SK-N-SH (cell line): Measurements from ENCODE around the gene MAP3K4. TPM values are rescaled to one million over a fixed set of nuclear protein-coding genes. Genes with fewer than 3 reads are reported as not detected.
A peak's percentile ranks its signal among the peaks of the same experiment; 100 is the strongest.

Experiments
- CTCF ChIA-PET: fragments of 300-600, 350-600 bp; formaldehyde crosslinking; extraction: SDS; loops from one replicate; lab custom pipeline; 2021; lab: Yijun Ruan, JAX
- POLR2A ChIA-PET: fragments of 350-600 bp; sonication (Branson Sonifier 250); formaldehyde crosslinking; extraction: SDS; loops from one replicate; lab custom pipeline; 2020; ENCODE audit warnings: antibody characterized with exemption, inconsistent platforms; lab: Yijun Ruan, JAX
- DNase-seq: peaks from one replicate; pipeline ENCODE4 v3.0.0; 2012
- H2AFZ ChIP-seq: fragments of 200-600 bp; sonication (generic); 2 replicates; pipeline ENCODE4 v1.8.1; 2016; ENCODE audit warnings: antibody characterized with exemption, mild to moderate bottlenecking, low read depth
- H3F3A ChIP-seq: fragments of 200-600 bp; sonication (generic); replicated peaks from 2 replicates; pipeline ENCODE3; 2016; ENCODE audit warnings: antibody characterized with exemption, mild to moderate bottlenecking; ENCODE audit not compliant: insufficient read depth
- H3K27ac ChIP-seq, 2 experiments: fragments of 200-500 bp in 1 of 2; fragments of 200-600 bp in 1 of 2; sonication (Bioruptor generic) in 1 of 2; sonication (generic), shearing (Covaris generic) in 1 of 2; 2 replicates each; pipeline versions ENCODE4 v1.5.1 to v1.6.1; 2014 to 2016; ENCODE audit warnings: low read depth in 2 of 2, inconsistent platforms in 1 of 2, low read length in 1 of 2, mild to moderate bottlenecking in 1 of 2, mixed read lengths in 1 of 2
- H3K27me3 ChIP-seq: fragments of 200-600 bp; sonication (generic), shearing (Covaris generic); 2 replicates; pipeline ENCODE4 v1.6.1; 2016; ENCODE audit warnings: mixed run types; ENCODE audit not compliant: insufficient read depth
- H3K36me3 ChIP-seq, 2 experiments: fragments of 200-500 bp in 1 of 2; fragments of 200-600 bp in 1 of 2; sonication (Bioruptor generic) in 1 of 2; sonication (generic) in 1 of 2; replicated peaks in 1 of 2; 2 replicates each; pipeline versions ENCODE3 to v1.5.1; 2014 to 2016; ENCODE audit warnings: low read length in 1 of 2, mild to moderate bottlenecking in 1 of 2; ENCODE audit not compliant: insufficient read depth in 2 of 2, control insufficient read depth in 1 of 2
- H3K4me1 ChIP-seq, 2 experiments: fragments of 200-500 bp in 1 of 2; fragments of 200-600 bp in 1 of 2; sonication (Bioruptor generic) in 1 of 2; sonication (generic), shearing (Covaris generic) in 1 of 2; 2 replicates each; pipeline versions ENCODE4 v1.5.1 to v1.6.1; 2014 to 2016; ENCODE audit warnings: low read depth in 1 of 2, low read length in 1 of 2, mixed run types in 1 of 2; ENCODE audit not compliant: insufficient read depth in 2 of 2, control insufficient read depth in 1 of 2
- H3K4me2 ChIP-seq: fragments of 200-600 bp; sonication (generic), shearing (Covaris generic); 2 replicates; pipeline ENCODE4 v1.6.1; 2017; ENCODE audit warnings: mixed run types
- H3K4me3 ChIP-seq, 2 experiments: fragments of 200-500 bp in 1 of 2; fragments of 200-600 bp in 1 of 2; sonication (Bioruptor generic) in 1 of 2; sonication (generic), shearing (Covaris generic) in 1 of 2; 2 replicates each; pipeline versions ENCODE4 v1.5.1 to v1.8.1; 2014 to 2016; ENCODE audit warnings: low read depth in 2 of 2, inconsistent platforms in 1 of 2, low read length in 1 of 2, mild to moderate bottlenecking in 1 of 2, mixed read lengths in 1 of 2, moderate library complexity in 1 of 2
- H3K79me2 ChIP-seq: fragments of 200-600 bp; sonication (generic); 2 replicates; pipeline ENCODE4 v1.8.1; 2017; ENCODE audit warnings: mild to moderate bottlenecking; ENCODE audit not compliant: insufficient read depth
- H3K9ac ChIP-seq: fragments of 200-600 bp; sonication (generic); 2 replicates; pipeline ENCODE4 v1.6.1; 2017; ENCODE audit warnings: mixed run types
- H3K9me2 ChIP-seq: fragments of 200-600 bp; sonication (generic); 2 replicates; pipeline ENCODE4 v1.6.1; 2017; ENCODE audit warnings: mixed run types
- H3K9me3 ChIP-seq: fragments of 200-600 bp; sonication (generic); 2 replicates; pipeline ENCODE4 v1.6.1; 2017; ENCODE audit warnings: mixed run types, mild to moderate bottlenecking, moderate library complexity
- H4K20me1 ChIP-seq: fragments of 200-600 bp; sonication (generic); 2 replicates; pipeline ENCODE4 v1.6.1; 2017; ENCODE audit warnings: mild to moderate bottlenecking, mixed run types; ENCODE audit not compliant: insufficient read depth
- CHD2 ChIP-seq: fragments of 150-350 bp; IDR thresholded peaks from 2 replicates; pipeline ENCODE4 v1.6.1; 2018; ENCODE audit warnings: low read length; ENCODE audit not compliant: partially characterized antibody
- FOXJ3 ChIP-seq: sonication (generic); formaldehyde crosslinking; IDR thresholded peaks from 2 replicates; pipeline ENCODE4 v1.5.1; 2020; ENCODE audit warnings: mild to moderate bottlenecking, missing genetic modification reagents
- RXRA ChIP-seq: IDR thresholded peaks from 2 replicates; pipeline ENCODE4 v1.4.0; 2012; ENCODE audit warnings: low read depth, mild to moderate bottlenecking, borderline replicate concordance
- SMC3 ChIP-seq: IDR thresholded peaks from 2 replicates; pipeline ENCODE4 v1.6.1; 2012; ENCODE audit warnings: low read depth, low read length, improper control_type of control experiment
- TAF1 ChIP-seq: IDR thresholded peaks from 2 replicates; pipeline ENCODE4 v1.6.1; 2012; ENCODE audit warnings: low read depth, mild to moderate bottlenecking, low read length, moderate library complexity, borderline replicate concordance
- TCF12 ChIP-seq: IDR thresholded peaks from 2 replicates; pipeline ENCODE4 v1.4.0; 2012
- TEAD4 ChIP-seq: IDR thresholded peaks from 2 replicates; pipeline ENCODE4 v1.4.0; 2012; ENCODE audit warnings: mild to moderate bottlenecking, borderline replicate concordance; ENCODE audit not compliant: insufficient read depth
- USF1 ChIP-seq: IDR thresholded peaks from 2 replicates; pipeline ENCODE4 v1.4.0; 2012; ENCODE audit warnings: low read depth, borderline replicate concordance
- USF2 ChIP-seq: fragments of 150-350 bp; IDR thresholded peaks from 2 replicates; pipeline ENCODE4 v1.6.1; 2017; ENCODE audit warnings: antibody characterized with exemption, low read length, low read depth, borderline replicate concordance
- YY1 ChIP-seq: IDR thresholded peaks from 2 replicates; pipeline ENCODE4 v1.4.0; 2012; ENCODE audit warnings: low read depth, mild to moderate bottlenecking
- WGBS: methylation state at CpG from one replicate; pipeline ENCODE4 v1.1.6; 2017; ENCODE audit warnings: low lambda C conversion rate; 5-methylcytosine and 5-hydroxymethylcytosine counted together
- polyA plus RNA-seq, 3 experiments: library from polyadenylated mRNA; depleted of rRNA; stranded (reverse); fragments of >200 nt; gene quantifications; 2 replicates each; pipeline ENCODE4 v1.2.3, GENCODE V29; 2012

Gene MAP3K4
- polyA plus RNA-seq, 1 of the 3 experiments (the other 2 are of a cell fraction), result 6.8 TPM

DNA sequence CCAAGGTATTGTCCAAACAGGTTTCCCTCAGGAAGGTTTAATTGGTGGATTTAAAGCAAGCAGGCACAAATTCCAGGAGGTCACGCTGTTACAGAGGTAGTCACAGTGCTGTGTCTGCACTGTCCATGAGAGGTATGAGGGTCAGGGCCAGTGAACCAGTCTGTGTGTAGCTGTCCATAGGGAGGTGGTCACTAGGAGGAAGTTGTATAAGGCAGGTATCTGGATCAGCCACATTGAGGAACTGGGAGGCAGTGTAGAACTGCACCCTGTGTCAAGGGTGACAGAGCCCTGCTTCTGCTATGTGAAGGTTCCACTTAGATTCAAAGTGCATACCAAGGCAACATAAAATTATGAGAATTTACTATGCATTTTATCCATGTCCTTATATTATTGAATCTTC lies 73.3 kb downstream of the MAP3K4 start:
- Histone ChIP-seq H4K20me1 (no peaks in the 10 kb centered on the region), H3K9me2 (no peaks in the 10 kb centered on the region), H3K4me1 (peaks cover 0 to 27% of the 10 kb centered on the region in 2 experiments; a peak in 2 of 4 replicates), H3K4me2 (no peak overlapping the region), H3K9me3 (no peaks in the 10 kb centered on the region), H3K27ac (no peak overlapping the region; a peak in 1 of 4 replicates), H3K79me2 (peaks cover 19% of the 10 kb centered on the region; the same call in 1 of the 2 replicates)
- POLR2A ChIA-PET, result no interaction called here
- no peak for TF ChIP-seq YY1
- no peak for TF ChIP-seq RXRA
- TF ChIP-seq, all 33 proteins: peak for 0
- Histone ChIP-seq H3K9ac (no peak overlapping the region), H2AFZ (no peak overlapping the region), H3F3A (no peaks in the 10 kb centered on the region), H3K4me3 (no peak overlapping the region), H3K27me3 (no peaks in the 10 kb centered on the region), H3K36me3 (no peaks in the 10 kb centered on the region)
- CTCF ChIA-PET, result no interaction called here
- no peak for DNase-seq
- 100% methylated on average over 1 of the region's 1 CpG for WGBS

GRCh38 chr6:161066511-161066910 lies 74.9 kb downstream of the MAP3K4 start:
- peaks cover 0 to 7% of the 10 kb centered on the region in 2 experiments for H3K36me3 ChIP-seq
- H3K27me3 ChIP-seq, result no peaks in the 10 kb centered on the region
- H3K4me1 ChIP-seq, result peaks cover 0 to 32% of the 10 kb centered on the region in 2 experiments; a peak in 2 of 4 replicates
- DNase-seq, result no peak
- H3K4me2 ChIP-seq, result no peak overlapping the region
- ChIA-PET POLR2A (no interaction called here), CTCF (interaction anchor here (1.3 to 2.1 kb wide), 2 partner anchors 17 to 304 kb away, joined by 4 to 7 read pairs; no protein-coding TSS in a partner anchor)
- H3K79me2 ChIP-seq, result peaks cover 19% of the 10 kb centered on the region; the same call in 1 of the 2 replicates
- H3K9me3 ChIP-seq, result no peaks in the 10 kb centered on the region
- H3K4me3 ChIP-seq, result no peak overlapping the region
- peak overlapping the region in 1 of 2 experiments; percentile 87; a peak in 1 of 4 replicates for H3K27ac ChIP-seq
- H2AFZ ChIP-seq, result no peak overlapping the region
- TF ChIP-seq TAF1 (no peak), FOXJ3 (CRISPR knock-in tag) (no peak), TCF12 (no peak), TEAD4 (no peak), USF2 (no peak), USF1 (no peak), CHD2 (no peak), SMC3 (no peak), YY1 (no peak)
- no peaks in the 10 kb centered on the region for H3F3A ChIP-seq
- 70% methylated on average over 3 of the region's 3 CpGs for WGBS
- H3K9ac ChIP-seq, result no peak overlapping the region
- no peaks in the 10 kb centered on the region for H4K20me1 ChIP-seq
- H3K9me2 ChIP-seq, result no peaks in the 10 kb centered on the region
